Renal cortex interstitium (tissue), 11 donors: ENCODE results near the gene TRIM45. TPM values are rescaled to one million over a fixed set of nuclear protein-coding genes. Genes with fewer than 3 reads are reported as not detected.
"Not testable (repeated sequence)": the region's sequence is repeated elsewhere in the genome, so short reads cannot be mapped to it uniquely, and the experiment has no call there.

ENCODE experiments used
- DNase-seq, 11 donors: peaks; one replicate each; pipeline ENCODE4 v3.0.0-alpha.2; 2013; ENCODE audit warnings: low read depth in 9 of 11, low spot score in 4 of 11; ENCODE audit errors: extremely low read depth in 1 of 11
- polyA plus RNA-seq, 3 donors: library from polyadenylated mRNA; unstranded; fragments of 120-200 nt; gene quantifications; one replicate each; pipeline ENCODE4 v1.2.1, GENCODE V29; 2013; ENCODE audit not compliant: insufficient read length in 3 of 3

TRIM45 gene
- polyA plus RNA-seq, 3 donors: 20.4 to 30.3 (median 22.3) TPM

DNA sequence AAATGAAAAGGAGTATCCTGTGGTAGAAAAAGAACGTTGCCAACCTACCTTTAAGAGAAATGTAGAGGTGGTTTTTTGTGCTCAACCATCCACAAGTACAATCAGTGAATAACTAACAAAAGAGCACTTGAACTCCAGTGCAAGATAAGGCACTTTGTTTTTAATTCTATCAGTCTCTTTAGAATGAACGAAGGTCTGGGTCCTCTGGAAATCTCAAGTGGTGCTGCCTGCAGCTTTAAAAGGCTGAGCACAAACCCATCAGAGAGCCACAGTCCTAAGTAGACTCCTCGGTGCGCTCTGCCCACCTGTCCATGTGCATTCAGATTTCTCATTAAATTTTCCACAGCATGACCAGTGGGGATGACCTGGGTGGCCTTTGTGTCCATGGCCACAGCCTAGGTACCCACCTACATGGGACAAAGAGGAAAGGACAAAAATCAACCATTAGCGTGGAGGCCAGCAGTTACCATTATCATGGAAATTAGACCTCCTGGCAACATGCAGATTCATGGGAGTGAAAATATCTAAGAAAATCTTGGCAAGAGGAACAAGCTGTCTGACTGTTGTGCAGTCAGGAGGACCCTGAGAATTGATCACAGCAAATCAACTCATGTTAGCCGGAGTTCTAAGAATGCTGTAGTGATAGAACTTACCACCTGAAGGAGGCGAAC is 9.4 kb downstream of the TRIM45 start:
- no peak for DNase-seq

DNA sequence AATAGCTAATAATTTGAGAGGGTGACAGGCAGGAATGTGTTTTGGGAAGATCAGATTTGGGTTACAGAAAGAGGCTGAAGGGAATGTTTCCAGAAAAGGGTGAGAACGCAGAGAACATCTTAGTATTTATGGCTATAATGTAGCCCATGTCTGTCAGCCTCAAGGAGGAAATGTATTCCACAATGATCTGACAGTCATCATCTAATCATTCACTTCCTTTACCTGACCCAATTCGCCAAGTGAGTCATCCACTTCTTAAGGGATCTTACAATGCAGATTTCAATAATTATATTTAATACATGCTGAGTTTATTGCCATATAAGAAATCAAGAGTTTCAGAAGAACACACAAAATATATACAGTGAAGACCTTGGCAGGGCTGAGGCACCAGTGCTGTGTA is 10.8 kb downstream of the TRIM45 start:
- DNase-seq: no peak

DNA sequence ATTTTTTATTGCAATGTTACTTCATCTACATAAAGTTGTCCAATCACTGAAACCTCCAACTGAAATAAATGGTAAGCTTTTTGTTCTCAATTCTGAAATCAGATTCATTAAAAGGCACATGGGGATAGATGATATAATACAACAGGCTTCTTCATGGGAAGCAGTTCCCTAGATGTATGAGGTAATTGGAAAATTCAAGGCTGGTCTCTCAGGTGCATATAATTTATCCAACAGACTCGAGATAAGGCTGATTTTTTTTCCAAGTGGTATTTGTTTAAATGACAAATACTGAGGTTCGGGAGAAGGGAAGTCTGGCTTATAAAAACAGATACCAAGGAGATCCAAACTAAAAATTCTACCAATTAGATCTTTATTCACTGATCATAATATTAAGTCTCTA is 14.2 kb downstream of the TRIM45 start:
- DNase-seq: no peak

DNA sequence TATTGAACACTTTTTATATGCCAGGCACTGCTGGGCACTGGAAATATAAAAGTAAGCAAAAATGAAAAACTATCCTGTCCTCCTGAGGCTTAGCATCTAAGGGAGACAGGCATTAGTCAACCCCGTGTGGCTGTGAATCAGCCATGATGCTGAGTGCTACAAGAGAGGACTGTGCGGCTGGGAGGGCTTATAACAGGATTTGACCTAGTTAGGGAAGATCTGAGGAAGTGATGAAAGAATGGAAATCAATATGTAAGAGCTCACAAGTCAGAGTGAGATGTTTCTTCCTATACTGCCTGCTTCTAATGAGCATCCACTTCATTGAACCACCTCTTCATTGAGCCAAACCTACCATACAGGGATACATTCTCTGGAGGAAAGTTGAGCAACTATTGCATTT is 15.1 kb downstream of the TRIM45 start:
- DNase-seq: no peak

DNA sequence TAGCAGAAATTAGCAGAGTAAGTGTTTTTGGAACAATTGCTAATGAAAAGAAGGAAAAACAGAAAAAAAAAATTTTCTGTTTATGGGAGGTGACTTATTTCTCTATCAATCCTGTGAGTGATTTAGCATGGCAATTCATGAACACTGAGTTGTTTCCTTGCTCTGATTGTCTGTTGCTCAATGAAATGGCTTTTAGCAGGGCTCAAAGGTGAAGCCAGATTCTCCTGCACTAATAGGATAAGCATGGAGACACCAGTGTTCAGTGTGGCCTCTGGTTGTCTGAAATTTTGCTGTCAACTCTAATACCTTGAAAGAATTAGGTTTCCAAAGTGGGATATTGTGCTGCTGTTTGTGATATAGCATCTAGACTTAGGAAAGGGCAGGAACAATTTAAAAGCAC is 15.8 kb downstream of the TRIM45 start:
- DNase-seq: no peak

DNA sequence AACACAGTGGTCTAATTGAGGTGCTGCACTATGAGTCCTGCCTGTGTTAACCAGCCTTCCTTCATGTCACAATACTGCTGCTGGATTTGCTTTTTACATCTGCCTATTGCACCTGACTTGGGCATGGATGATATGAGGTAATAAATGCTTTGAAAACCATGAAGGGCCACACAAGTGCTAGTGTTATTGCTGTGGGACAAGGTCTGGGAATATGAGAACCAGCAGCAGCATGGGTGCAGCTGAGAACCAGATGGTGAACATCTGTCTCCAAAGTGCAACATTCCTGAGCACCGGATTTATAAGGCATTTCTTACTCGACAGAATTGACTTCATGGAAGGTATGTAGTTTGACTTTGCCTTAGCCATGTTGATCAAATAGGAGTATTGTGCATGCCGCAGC is 16.6 kb downstream of the TRIM45 start:
- no peak for DNase-seq

DNA sequence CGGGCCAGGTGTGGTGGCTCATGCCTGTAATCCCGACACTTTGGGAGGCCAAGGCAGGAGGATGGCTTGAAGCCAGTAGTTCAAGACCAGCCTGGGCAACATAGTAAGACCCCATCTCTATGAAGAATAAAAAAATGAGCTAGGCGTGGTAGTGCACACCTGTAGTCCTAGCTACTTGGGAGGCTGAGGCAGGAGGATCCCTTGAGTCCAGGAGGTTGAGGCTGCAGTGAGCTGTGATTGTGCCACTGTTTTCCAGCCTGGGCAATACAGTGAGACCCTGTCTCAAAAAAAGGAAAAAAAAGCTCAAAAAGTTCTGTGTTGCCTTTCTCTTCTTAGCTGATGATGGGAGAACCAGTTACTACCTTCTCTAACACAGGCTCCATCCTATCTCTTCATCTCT is 19.7 kb downstream of the TRIM45 start:
- not testable (repeated sequence) for DNase-seq

DNA sequence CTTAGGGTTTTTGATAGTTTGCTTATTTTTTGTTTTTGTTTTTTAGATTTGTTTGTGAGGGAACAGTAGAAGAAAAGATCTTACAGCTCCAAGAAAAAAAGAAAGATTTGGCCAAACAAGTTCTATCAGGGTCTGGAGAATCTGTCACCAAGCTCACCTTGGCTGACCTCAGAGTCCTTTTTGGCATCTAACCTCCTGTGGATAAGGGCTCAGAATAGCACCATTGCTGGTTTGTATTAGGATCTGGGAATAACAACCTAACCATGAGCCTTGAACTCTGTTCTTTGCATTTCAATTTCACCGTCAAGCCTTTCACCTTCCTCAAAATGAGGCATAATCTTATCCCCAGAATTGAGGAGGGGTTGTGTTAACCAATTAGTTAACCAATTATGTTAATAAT is 20.2 kb downstream of the TRIM45 start:
- no peak for DNase-seq

DNA sequence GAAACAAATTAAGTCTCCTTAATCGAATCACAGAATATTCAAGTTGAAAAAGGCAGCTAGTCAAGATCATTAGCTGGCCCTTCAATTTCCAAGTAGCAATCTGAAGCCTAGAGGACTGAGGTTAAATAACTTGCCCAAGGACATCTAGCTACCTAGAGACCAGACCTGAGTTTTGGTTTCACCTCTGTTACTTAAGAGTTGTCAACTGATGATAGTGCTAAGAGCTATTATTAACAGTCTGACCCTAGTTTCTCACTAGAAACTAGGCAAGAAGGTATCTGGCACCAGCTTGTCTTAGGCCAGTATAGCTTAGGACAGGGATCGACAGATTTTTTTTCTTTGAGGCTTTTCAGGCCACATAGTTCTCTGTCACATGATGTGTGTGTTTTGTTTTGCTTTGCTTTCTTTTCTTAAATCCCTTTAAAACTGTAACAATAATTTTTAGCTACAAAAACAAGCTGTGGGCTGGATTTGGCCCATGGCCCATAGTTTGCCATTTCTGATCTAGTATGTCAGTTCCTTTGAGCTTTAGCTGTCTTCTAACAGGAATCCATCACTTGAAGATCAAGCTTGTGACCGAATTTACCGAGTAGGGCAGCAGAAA is 23.2 kb downstream of the TRIM45 start:
- no peak for DNase-seq

DNA sequence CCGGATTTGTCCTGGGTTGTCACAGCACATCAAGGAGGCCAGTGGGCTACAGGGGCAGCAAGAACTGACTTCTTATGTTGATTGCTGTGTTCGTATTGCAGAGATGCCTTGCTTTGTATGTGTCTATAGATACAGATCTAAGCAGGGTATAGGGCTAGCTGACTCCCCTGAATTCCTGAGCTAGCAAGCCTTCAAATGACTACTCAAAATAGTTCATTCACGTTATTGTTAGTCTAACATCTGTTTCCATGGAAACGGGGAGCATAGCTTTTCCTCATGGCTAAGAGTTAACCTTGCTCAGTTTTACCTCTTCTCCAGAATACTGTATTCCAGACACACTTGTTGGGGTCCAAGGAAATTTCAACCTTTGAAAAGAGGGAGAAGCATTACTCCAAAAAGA is 24.1 kb downstream of the TRIM45 start:
- no peak for DNase-seq

DNA sequence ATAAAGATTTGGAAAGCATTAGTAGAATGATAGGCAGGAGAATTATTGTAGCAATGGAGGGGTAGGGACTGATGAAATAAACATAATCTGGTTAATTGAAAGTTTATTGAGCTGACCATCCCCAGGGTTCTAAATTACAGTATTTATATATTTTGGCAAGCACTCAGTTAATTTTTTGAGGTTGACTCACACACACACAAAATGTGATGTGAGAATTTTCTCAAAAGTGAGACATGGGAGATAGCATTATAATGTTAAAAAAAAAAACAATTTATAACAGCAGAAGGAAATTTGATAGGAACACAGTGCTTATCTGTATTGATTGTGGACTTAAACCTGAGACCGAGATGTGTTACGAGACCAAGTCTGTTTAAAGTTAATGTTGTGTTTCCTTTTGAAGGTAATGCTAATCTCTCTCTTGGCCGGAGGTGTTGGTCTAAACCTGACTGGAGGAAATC is 24.6 kb downstream of the TRIM45 start:
- no peak for DNase-seq

DNA sequence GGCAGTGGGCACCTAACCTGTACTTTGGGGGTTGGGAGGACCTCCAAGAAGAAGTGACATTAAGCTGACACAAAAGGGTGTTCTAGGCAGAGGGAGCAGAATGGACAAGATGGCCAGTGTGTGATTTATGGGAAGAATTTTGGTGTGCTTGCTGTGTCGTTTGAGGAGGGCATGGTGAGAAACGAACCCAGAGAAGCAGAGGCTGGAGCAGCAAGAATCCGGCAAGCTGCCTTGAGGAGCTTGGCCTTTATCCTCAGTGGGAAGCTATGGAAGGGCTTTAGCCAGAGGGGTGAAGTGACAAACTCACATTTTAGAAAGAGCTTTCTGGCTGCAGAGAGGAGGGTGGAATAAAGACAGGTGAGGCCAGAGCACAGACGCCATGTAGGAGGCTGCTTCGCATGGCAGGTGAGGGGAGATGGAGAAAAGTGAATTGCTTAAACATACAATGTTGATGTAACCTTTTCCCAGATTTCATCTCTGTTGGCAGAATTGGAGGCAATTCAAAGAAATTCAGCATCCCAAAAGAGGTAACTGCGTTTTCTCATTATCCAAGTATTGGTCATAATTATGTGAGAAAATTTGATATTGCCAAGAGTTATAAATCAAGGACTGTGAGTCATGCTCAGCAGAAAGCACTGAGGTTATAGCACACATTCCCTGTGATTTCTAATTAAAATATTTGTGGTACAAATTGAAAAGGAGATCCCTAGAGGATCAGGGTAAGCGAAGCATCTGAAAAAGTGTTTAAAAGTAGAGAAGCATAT is 26.5 kb downstream of the TRIM45 start:
- no peak for DNase-seq

DNA sequence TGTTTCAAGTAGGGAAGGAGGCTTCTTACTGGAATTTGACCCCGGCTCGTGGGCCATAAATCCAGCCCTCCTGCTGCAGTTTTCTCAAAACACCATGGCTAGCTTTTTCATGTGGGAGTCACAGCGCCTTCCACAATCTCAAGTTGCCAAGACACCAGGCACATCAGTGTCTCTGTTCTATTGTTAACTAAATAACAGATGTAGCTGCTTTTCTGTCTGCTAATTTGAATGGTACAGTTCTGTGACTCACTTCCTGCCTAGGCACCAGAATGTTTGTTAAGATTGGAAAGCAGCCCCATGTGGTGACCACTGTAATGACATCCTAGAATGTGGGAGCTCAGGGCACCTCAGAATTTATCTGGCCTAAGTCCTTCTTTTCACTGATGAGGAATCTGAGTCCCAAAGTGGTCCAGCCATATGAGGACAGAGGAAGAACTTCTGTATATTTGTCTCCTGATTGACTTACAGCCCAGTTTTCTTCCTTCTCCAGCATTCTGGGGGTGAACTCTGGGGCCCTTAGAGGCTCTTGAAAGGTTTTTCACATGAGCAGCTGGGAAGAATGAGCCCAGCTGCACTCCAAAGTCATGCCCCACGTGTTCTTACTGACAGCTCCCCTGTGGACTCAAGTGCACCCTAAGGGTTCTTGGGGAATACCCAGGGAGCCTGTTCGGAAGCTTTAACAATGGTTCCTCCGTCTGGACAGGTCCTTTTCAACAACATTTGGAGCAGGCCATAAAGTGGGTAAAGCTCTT is 27.5 kb downstream of the TRIM45 start:
- DNase-seq: peak in 8 of 11 donors; percentile 29 to 62 (median 43)

DNA sequence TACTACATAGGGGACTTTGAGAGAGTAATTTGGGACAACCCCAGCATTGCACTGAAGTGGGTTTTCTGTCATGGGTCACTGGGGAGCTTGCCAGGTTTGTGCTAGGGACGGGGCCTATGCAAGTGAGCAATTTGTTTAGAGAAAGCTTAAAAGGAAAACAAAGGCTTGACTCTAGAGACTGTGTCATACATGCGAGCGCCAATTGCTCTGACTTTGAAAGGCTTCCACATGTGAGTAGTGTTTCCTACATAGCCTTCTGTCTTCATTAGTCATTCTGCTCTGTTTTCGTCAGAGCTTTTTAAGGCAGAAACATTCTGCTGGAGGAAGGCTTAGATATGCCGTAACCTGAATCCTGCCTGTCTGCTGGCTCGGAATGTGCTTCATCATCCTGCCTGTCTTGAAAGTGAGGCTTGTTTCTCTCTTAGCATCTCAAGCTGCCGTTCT is 28.4 kb downstream of the TRIM45 start:
- peak in 9 of 11 donors; percentile 31 to 65 (median 43) for DNase-seq

DNA sequence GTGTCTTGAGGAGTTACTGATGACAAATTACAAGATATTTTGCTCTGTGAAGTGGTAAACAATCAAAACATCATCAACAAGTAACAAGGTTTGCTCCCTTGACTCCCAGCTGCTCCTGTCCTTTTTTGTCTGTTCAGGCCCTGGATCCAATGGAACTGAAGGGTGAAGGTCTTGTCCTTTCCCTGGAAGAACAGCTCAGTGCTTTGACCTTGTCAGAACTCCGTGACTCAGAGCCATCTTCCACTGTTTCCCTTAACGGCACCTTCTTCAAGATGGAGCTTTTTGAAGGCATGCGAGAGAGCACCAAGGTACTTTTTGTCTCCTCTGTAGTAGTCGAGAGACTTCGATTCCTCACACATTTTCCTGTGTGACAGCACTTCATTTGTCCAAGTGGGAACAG is 29.0 kb downstream of the TRIM45 start:
- no peak for DNase-seq

DNA sequence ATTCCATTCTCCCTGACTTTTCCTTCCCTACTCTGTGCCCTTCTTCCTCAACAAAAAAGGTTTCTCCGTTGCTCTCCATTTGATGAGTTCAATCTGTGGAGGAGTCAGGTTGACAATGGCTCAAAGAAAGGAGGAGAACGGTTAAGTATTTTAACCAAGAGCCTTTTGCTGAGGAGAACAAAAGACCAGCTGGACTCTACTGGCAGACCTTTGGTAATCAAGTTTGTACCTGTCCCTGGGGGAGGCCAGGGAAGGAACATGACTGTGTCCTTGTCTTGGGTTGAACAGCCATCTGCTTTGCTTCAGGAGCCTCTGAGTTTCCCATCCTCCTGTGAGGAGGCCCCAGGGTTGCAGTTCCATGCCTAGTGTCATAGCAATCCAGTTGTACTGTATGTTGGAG is 31.6 kb downstream of the TRIM45 start:
- no peak for DNase-seq

DNA sequence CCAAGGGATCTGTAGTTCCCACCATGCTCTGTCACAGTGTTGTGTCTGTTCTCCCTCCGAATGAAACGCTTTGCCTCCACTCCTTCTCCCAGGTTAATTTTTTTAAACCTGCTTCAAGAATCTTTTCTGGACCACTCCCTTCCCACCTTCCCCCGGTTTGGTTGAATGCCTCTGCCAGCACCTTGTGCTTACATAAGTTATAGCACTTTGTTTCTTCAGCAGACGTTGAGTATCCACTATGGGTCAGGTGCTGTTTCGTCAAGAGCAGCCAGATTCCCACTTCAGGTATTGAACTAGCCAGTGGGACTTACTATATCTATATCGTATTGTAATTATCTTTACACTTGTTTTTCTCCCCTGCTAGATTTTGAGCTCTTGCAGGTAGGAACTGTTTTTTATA is 33.9 kb downstream of the TRIM45 start:
- DNase-seq: no peak

DNA sequence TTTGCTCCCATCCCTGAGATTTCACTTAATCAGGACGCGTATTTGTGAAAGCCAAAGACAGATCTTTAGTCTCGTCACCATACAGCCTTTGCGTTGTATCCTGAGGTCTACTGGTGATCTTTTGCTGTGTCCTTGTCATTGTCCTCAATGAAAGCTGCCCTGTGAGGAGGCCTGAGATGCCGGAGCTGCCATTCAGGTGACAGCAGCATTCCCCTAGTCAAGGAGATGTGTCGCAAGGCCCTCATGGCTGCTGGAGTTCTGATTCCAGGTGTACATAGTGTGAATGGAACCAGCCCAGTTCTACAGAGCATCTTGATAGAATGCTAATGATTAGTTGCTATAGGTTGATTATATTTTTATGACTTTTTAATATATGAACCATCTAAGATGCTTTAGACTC is 37.3 kb downstream of the TRIM45 start:
- no peak for DNase-seq

DNA sequence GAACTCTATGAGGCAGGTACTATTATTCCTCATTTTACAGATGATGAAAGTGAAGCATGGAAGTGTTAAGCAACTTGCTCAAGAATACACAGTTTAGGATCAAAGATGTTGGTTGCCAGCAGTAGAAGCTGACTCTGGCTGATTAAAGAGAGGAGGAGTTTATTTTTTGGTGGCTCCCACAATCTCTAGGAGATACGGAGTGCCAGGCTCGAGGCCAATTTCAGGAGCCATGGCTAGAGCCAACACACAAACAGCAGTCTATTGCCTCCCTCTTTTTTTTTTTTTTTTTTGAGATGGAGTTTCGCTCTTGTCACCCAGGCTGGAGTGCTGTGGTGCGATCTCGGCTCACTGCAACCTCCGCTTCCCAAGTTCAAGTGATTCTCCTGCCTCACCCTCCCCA is 41.8 kb downstream of the TRIM45 start:
- DNase-seq: no peak

DNA sequence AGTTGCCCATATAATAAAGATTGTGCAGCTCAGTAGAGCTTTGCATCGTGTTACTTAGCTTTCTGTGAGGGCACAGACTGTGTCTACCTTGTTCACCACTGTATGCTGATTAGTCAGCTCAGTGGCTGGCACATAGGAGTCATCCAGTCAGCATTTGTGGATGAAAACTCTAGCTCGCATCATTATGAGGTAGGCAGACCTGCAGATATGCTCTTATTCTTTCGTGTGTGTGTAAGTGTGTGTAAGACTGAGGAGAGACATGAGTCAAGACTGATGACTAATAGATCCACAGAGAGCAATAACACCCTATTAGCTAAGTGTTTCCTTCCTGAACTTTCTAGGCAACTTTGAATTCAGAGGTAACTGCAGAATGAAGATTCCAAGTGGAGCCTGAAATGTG is 44.3 kb downstream of the TRIM45 start:
- no peak for DNase-seq
